HL-60 (cell line): ENCODE results near the gene SHH.

Source experiments
- DNase-seq, 2 experiments: peaks; one replicate each; pipeline ENCODE4 v3.0.0-alpha.2; 2010 to 2020; ENCODE audit warnings: low read depth in 1 of 2, low spot score in 1 of 2
- H3K27ac ChIP-seq: fragments of 250-450 bp; sonication (Bioruptor Pico); replicated peaks from 2 replicates; pipeline ENCODE4 v1.5.1; 2020; ENCODE audit warnings: mild to moderate bottlenecking, moderate library complexity
- H3K27me3 ChIP-seq: fragments of 250-450 bp; sonication (Bioruptor Pico); 2 replicates; pipeline ENCODE4 v1.5.1; 2021; ENCODE audit warnings: mild to moderate bottlenecking, moderate library complexity; ENCODE audit not compliant: insufficient read depth, poor library complexity, severe bottlenecking
- H3K4me3 ChIP-seq: replicated peaks from 2 replicates; pipeline ENCODE4 v1.5.1; 2011; ENCODE audit warnings: mild to moderate bottlenecking, control low read depth, low read length; ENCODE audit not compliant: insufficient read depth
- GABPA ChIP-seq: IDR thresholded peaks from 2 replicates; pipeline ENCODE4 v1.6.1; 2012; ENCODE audit warnings: low read depth
- POLR2AphosphoS5 ChIP-seq: IDR thresholded peaks from 2 replicates; pipeline ENCODE4 v1.6.1; 2012; ENCODE audit warnings: low read depth
- REST ChIP-seq: IDR thresholded peaks from 2 replicates; pipeline ENCODE4 v1.6.1; 2012; ENCODE audit warnings: low read depth; ENCODE audit not compliant: insufficient replicate concordance
- SPI1 ChIP-seq: IDR thresholded peaks from 2 replicates; pipeline ENCODE4 v1.6.1; 2012; ENCODE audit warnings: low read depth, mild to moderate bottlenecking, borderline replicate concordance
- TF ChIP-seq, protein P1 (sequence below): IDR thresholded peaks from one replicate; pipeline ENCODE4 v1.5.1; 2011; ENCODE audit warnings: low read length, control low read depth, inconsistent platforms; ENCODE audit not compliant: insufficient read depth

The SHH gene

GRCh38 chr7:155766966-155767916, 45.0 kb downstream of the SHH start:
- Histone ChIP-seq H3K27ac (no peak overlapping the region), H3K4me3 (no peak overlapping the region), H3K27me3 (no peaks in the 10 kb centered on the region)
- DNase-seq, result no peak
- TF ChIP-seq, protein P1, sequence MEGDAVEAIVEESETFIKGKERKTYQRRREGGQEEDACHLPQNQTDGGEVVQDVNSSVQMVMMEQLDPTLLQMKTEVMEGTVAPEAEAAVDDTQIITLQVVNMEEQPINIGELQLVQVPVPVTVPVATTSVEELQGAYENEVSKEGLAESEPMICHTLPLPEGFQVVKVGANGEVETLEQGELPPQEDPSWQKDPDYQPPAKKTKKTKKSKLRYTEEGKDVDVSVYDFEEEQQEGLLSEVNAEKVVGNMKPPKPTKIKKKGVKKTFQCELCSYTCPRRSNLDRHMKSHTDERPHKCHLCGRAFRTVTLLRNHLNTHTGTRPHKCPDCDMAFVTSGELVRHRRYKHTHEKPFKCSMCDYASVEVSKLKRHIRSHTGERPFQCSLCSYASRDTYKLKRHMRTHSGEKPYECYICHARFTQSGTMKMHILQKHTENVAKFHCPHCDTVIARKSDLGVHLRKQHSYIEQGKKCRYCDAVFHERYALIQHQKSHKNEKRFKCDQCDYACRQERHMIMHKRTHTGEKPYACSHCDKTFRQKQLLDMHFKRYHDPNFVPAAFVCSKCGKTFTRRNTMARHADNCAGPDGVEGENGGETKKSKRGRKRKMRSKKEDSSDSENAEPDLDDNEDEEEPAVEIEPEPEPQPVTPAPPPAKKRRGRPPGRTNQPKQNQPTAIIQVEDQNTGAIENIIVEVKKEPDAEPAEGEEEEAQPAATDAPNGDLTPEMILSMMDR, result no peak
- TF ChIP-seq GABPA (no peak), POLR2AphosphoS5 (no peak), REST (no peak), SPI1 (no peak)

GRCh38 chr7:155766386-155766785, 45.9 kb downstream of the SHH start:
- no peak for DNase-seq
- TF ChIP-seq REST (no peak), GABPA (no peak), SPI1 (no peak), POLR2AphosphoS5 (no peak)
- TF ChIP-seq, protein P1, result no peak
- H3K27ac ChIP-seq, result no peak overlapping the region
- no peak overlapping the region for H3K4me3 ChIP-seq
- no peaks in the 10 kb centered on the region for H3K27me3 ChIP-seq

DNA sequence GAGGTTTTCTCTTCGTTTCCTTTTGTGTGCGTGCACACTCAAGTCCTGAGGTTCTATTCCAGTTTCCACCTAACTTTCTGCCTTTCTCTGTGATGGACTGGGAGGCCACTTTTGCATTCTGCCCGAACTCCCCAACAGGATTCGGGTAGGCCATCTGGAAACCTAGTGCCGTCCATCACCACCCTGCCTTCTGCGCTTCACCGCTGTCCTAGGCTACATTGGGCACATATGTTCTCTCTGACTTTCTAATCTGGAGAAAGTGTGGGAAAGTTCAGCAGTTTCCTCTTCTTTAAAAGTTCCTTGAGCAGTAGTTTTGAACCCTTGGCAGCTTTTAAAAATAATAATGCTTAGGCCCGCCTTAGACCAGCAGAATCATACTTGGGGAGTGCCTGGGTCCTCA, 46.8 kb downstream of the SHH start:
- TF ChIP-seq REST, result no peak
- TF ChIP-seq GABPA, result no peak
- TF ChIP-seq POLR2AphosphoS5, result no peak
- no peak for TF ChIP-seq SPI1
- TF ChIP-seq, protein P1, result no peak
- Histone ChIP-seq H3K27me3 (no peaks in the 10 kb centered on the region), H3K27ac (no peak overlapping the region), H3K4me3 (no peak overlapping the region)
- DNase-seq, result no peak
